T-helper 22 cell (primary cell): ENCODE results near the gene GIGYF2.

ENCODE experiments used
- DNase-seq: peaks from one replicate; pipeline ENCODE4 v3.0.0-alpha.2; 2020; ENCODE audit warnings: low read depth

GIGYF2 gene

GRCh38 chr2:232749331-232749730, 52.2 kb downstream of the GIGYF2 start:
- DNase-seq: no peak

- DNase-seq: no peak
These were observed 53.1 kb downstream of the GIGYF2 start for GRCh38 chr2:232750135-232750671.

- DNase-seq: no peak
These were observed 60.8 kb downstream of the GIGYF2 start for GRCh38 chr2:232757905-232758304.

GRCh38 chr2:232761301-232761907, 64.3 kb downstream of the GIGYF2 start:
- no peak for DNase-seq

- no peak for DNase-seq
These were observed 70.7 kb downstream of the GIGYF2 start for GRCh38 chr2:232767866-232768265.

- no peak for DNase-seq
These were observed 73.1 kb downstream of the GIGYF2 start for GRCh38 chr2:232770207-232770606.

- no peak for DNase-seq
These were observed 74.7 kb downstream of the GIGYF2 start for GRCh38 chr2:232771870-232772269.

- DNase-seq: no peak
These were observed 75.4 kb downstream of the GIGYF2 start for GRCh38 chr2:232772531-232772930.

GRCh38 chr2:232773815-232774214, 76.7 kb downstream of the GIGYF2 start:
- DNase-seq: no peak

GRCh38 chr2:232776435-232776834, 79.3 kb downstream of the GIGYF2 start, which contains the start of gene KCNJ13:
KCNJ13 (minus strand) TSS chr2:232776565; CDS start chr2:232771362, 5,203 bp downstream.
- DNase-seq: no peak

- DNase-seq: no peak
These were observed 80.1 kb downstream of the GIGYF2 start for GRCh38 chr2:232777276-232777675.

- DNase-seq: no peak
These were observed 82.3 kb downstream of the GIGYF2 start for GRCh38 chr2:232779465-232779864.

GRCh38 chr2:232779934-232780333, 82.8 kb downstream of the GIGYF2 start:
- no peak for DNase-seq

GRCh38 chr2:232781765-232782164, 84.6 kb downstream of the GIGYF2 start:
- peak; percentile 23 for DNase-seq

GRCh38 chr2:232783278-232783677, 86.1 kb downstream of the GIGYF2 start:
- DNase-seq: no peak

- no peak for DNase-seq
These were observed 90.7 kb downstream of the GIGYF2 start for GRCh38 chr2:232787806-232788205.

GRCh38 chr2:232789082-232789481, 92.0 kb downstream of the GIGYF2 start:
- no peak for DNase-seq

GRCh38 chr2:232791518-232791917, 94.4 kb downstream of the GIGYF2 start:
- no peak for DNase-seq

GRCh38 chr2:232793271-232793670, 96.1 kb downstream of the GIGYF2 start:
- DNase-seq: no peak

- DNase-seq: no peak
These were observed 97.8 kb downstream of the GIGYF2 start for GRCh38 chr2:232794981-232795380.

GRCh38 chr2:232795920-232796319, 98.8 kb downstream of the GIGYF2 start:
- DNase-seq: no peak

- no peak for DNase-seq
These were observed 101.1 kb downstream of the GIGYF2 start for GRCh38 chr2:232798187-232798586.

- DNase-seq: no peak
These were observed 103.0 kb downstream of the GIGYF2 start for GRCh38 chr2:232800166-232800565.

- DNase-seq: no peak
These were observed 105.0 kb downstream of the GIGYF2 start for GRCh38 chr2:232802091-232802490.
